ENCODE data around the gene USP3.
A peak's percentile ranks its signal among the peaks of the same experiment; 100 is the strongest.

GRCh38 chr15:63597038-63597790 is 92.8 kb downstream of the USP3 start, which contains the start of gene FBXL22:
- TF ChIP-seq CTCF (IDR thresholded peaks at IDR 0.05) (no peak), EP300 (IDR thresholded peaks at IDR 0.05) (peak in 1 of 4 donors; percentile 42), POLR2A (IDR thresholded peaks at IDR 0.05) (peak; percentile 46 to 73)
